Chondrocyte (in vitro differentiated cells): ENCODE measurements around the gene ZNF148. TPM values are rescaled to one million over a fixed set of nuclear protein-coding genes. Genes with fewer than 3 reads are reported as not detected.
A peak's percentile ranks its signal among the peaks of the same experiment; 100 is the strongest.

ENCODE experiments used
- DNase-seq: peaks from one replicate; pipeline ENCODE4 v3.0.0; 2021; ENCODE audit warnings: mixed read lengths, low spot score
- H3K27ac Mint-ChIP-seq: one replicate; pipeline ENCODE4 v1.8.0; 2021; ENCODE audit warnings: mild to moderate bottlenecking, moderate library complexity, mixed read lengths; ENCODE audit not compliant: unreplicated experiment
- H3K27me3 Mint-ChIP-seq: 2 replicates; pipeline ENCODE4 v1.8.0; 2021; ENCODE audit warnings: low read depth, mixed read lengths
- H3K36me3 Mint-ChIP-seq: 2 replicates; pipeline ENCODE4 v1.8.0; 2021; ENCODE audit warnings: low read depth, mixed read lengths
- H3K4me1 Mint-ChIP-seq: 2 replicates; pipeline ENCODE4 v1.8.0; 2021; ENCODE audit warnings: low read depth, mild to moderate bottlenecking, mixed read lengths
- H3K4me3 Mint-ChIP-seq: one replicate; pipeline ENCODE4 v1.8.0; 2021; ENCODE audit warnings: mild to moderate bottlenecking, moderate library complexity, mixed read lengths; ENCODE audit not compliant: unreplicated experiment
- H3K9me3 Mint-ChIP-seq: 2 replicates; pipeline ENCODE4 v1.8.0; 2021; ENCODE audit warnings: low read depth, mixed read lengths
- total RNA-seq: library from RNA; stranded (reverse); gene quantifications from 3 replicates; pipeline ENCODE4 v1.2.1, GENCODE V29; 2021
- TF ChIP-seq, protein P1 (sequence below): fragments of 200-600 bp; sonication (generic); IDR thresholded peaks from 2 replicates; pipeline ENCODE4 v1.5.0; 2021; ENCODE audit warnings: antibody characterized with exemption, mild to moderate bottlenecking, moderate library complexity

Gene ZNF148
- total RNA-seq, 1 donor from 2014 or later: 45.9 TPM

DNA sequence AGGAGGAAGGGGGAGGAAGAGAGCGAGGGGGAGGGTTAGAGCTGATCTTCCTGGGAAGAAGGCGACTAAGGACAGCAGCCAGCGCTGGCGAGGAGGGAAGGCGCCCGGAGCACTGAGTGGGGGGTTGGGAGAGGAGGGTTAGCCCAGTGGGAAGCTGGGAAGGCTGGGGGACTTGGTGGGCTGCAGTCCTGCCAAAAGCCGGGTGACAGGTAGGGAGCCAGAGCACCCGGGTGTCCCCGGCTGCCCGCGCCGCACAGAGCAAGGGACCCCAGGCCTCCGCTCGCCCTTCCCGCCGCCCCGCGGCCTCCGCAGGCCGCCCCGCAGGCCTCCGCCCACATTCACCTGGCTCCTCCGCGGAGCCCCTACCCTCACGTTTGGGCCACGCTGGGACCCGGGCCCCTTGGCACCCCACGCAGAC lies 163.0 kb downstream of the ZNF148 start:
- Mint-ChIP-seq H3K36me3 (no peaks in the 10 kb centered on the region), H3K27me3 (no peaks in the 10 kb centered on the region), H3K4me3 (peak overlapping the region; percentile 65), H3K9me3 (no peaks in the 10 kb centered on the region), H3K27ac (no peak overlapping the region), H3K4me1 (peaks cover 17% of the 10 kb centered on the region)
- TF ChIP-seq, protein P1, sequence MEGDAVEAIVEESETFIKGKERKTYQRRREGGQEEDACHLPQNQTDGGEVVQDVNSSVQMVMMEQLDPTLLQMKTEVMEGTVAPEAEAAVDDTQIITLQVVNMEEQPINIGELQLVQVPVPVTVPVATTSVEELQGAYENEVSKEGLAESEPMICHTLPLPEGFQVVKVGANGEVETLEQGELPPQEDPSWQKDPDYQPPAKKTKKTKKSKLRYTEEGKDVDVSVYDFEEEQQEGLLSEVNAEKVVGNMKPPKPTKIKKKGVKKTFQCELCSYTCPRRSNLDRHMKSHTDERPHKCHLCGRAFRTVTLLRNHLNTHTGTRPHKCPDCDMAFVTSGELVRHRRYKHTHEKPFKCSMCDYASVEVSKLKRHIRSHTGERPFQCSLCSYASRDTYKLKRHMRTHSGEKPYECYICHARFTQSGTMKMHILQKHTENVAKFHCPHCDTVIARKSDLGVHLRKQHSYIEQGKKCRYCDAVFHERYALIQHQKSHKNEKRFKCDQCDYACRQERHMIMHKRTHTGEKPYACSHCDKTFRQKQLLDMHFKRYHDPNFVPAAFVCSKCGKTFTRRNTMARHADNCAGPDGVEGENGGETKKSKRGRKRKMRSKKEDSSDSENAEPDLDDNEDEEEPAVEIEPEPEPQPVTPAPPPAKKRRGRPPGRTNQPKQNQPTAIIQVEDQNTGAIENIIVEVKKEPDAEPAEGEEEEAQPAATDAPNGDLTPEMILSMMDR: no peak
- DNase-seq: no peak

DNA sequence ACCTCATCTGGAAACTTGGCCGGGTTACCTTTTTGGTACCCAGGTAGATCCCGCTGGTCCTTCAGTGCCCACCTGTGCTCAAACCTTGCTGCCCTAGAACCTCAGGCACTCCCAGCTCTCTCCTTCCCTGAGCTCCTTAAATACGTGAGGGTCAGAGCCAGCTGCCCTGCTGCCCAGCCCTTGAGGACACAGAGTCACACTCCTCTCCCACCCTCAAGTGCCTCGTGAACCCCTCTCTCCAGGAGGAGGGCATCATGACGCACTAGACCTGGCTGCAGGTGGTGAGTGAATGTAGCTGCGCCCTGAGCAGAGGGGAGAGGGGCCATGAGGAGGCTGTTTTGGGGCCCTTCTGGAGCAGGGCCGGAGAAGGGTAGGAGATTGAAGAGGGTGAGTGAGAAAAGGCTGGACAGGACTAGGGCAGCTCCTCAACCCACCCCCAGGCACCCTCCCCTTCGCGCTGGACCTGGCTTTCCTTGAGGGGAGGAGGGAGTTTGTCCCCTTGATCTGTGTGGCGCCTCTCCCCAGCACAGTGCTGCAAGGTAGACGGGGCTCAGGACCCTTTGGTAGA lies 163.5 kb downstream of the ZNF148 start:
- no peak for DNase-seq
- peaks cover 17% of the 10 kb centered on the region for H3K4me1 Mint-ChIP-seq
- H3K27me3 Mint-ChIP-seq: no peaks in the 10 kb centered on the region
- peak overlapping the region; percentile 65 for H3K4me3 Mint-ChIP-seq
- H3K36me3 Mint-ChIP-seq: no peaks in the 10 kb centered on the region
- H3K27ac Mint-ChIP-seq: peak overlapping the region; percentile 76
- TF ChIP-seq, protein P1: no peak
- H3K9me3 Mint-ChIP-seq: no peaks in the 10 kb centered on the region

DNA sequence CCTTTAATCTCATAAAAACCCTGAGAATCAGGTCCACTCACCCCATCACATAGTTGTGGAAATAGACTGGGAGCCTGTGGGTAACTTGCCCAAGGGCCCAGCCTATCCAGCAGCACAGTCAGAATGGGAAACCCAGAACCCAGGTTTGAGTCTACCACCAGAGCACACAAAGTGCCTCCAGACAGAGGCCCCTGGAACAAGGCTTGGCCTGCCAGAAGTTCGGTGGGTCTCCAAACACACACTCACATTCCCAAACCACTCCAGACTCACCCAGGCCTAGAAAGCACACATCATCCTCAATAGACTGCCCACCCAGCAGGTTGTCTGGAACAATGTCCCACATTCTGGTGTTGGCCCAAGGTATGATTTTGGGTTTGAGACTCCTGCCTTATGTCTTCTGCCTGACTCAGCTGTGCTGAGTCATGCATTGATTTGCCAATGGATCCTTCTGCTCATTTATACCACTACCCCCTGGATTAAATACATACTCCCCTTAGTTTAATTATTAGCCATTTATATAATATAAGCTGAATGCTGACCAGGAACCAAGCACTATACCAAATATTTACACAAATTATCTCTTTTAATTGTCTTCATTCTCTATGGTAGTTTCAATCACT lies 167.1 kb downstream of the ZNF148 start:
- H3K36me3 Mint-ChIP-seq: no peaks in the 10 kb centered on the region
- no peak for DNase-seq
- no peaks in the 10 kb centered on the region for H3K9me3 Mint-ChIP-seq
- no peaks in the 10 kb centered on the region for H3K27me3 Mint-ChIP-seq
- TF ChIP-seq, protein P1: no peak
- peaks cover 9% of the 10 kb centered on the region for H3K4me1 Mint-ChIP-seq
- H3K4me3 Mint-ChIP-seq: no peak overlapping the region
- H3K27ac Mint-ChIP-seq: no peak overlapping the region

DNA sequence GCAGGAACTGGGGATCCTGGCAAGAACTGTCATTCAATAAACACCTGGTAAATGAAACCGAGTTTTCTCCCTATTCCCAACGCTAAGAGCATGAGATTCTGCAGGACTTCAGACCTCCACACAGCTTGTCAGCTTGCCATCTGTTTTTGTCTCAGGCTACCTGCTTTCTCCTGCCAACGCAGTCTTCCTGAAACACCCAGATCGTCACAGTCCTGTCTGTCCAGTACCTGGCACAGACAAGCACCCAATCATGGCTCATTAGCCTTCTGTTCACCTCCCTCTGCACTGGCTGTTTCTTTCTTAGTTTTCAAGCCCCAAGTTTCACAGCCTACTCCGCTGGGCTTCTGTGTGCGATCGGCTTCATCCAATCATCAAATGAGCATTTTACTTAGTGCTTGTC lies 167.6 kb downstream of the ZNF148 start:
- Mint-ChIP-seq H3K27me3 (no peaks in the 10 kb centered on the region), H3K4me3 (no peak overlapping the region), H3K9me3 (peaks cover 1% of the 10 kb centered on the region), H3K27ac (no peak overlapping the region), H3K36me3 (no peaks in the 10 kb centered on the region), H3K4me1 (peaks cover 6% of the 10 kb centered on the region)
- DNase-seq: no peak
- TF ChIP-seq, protein P1: no peak

DNA sequence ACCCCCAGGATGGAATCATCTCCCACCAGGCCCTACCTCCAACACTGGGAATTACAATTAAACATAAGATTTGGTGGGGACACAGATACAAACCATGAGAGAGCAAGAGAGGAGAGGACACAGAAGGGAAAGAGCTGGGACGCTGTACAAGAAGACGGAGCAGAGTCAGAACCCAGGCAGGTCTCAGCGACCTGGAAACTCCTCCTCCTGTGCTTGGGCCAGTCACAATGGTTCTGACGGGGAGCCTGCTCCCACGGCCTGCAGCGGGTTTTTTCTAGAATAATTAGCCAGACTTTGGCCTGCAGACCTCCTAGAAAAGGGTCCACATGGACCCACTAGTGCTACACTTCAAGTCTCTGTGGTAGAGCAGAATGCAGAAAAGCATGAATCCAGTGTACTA lies 168.2 kb downstream of the ZNF148 start:
- Mint-ChIP-seq H3K36me3 (no peaks in the 10 kb centered on the region), H3K27ac (no peak overlapping the region), H3K27me3 (no peaks in the 10 kb centered on the region), H3K9me3 (peaks cover 5% of the 10 kb centered on the region), H3K4me3 (no peak overlapping the region), H3K4me1 (peaks cover 4% of the 10 kb centered on the region)
- TF ChIP-seq, protein P1: no peak
- no peak for DNase-seq
